ENCODE data around the gene TMEM109. TPM values are rescaled to one million over a fixed set of nuclear protein-coding genes. Genes with fewer than 3 reads are reported as not detected.
"Not testable (repeated sequence)": the region's sequence is repeated elsewhere in the genome, so short reads cannot be mapped to it uniquely, and the experiment has no call there.

The TMEM109 gene
- total RNA-seq, 3 donors from 2014 or later: 77.6 to 112 (median 77.7) TPM

DNA sequence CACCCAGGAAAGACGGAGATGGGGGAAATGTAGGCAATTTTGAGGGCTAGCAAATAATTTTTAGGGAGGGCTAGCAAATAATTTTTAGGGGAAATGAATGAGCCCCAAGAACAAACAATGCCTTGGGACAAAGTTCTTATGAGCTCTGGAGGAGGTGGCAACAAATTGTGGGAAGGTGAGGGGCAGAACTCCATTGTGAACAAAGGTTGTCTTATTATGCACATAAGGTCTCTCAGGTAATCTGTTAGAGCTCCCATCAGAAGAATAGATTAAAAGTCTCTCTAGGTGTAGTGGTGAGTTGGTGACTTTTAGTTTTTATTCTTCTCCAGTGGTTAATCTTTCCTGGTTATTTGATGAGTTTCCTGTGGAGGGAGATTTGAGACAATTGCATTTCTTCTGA lies 5.2 kb upstream of the TMEM109 start:
- TF ChIP-seq, protein P1, sequence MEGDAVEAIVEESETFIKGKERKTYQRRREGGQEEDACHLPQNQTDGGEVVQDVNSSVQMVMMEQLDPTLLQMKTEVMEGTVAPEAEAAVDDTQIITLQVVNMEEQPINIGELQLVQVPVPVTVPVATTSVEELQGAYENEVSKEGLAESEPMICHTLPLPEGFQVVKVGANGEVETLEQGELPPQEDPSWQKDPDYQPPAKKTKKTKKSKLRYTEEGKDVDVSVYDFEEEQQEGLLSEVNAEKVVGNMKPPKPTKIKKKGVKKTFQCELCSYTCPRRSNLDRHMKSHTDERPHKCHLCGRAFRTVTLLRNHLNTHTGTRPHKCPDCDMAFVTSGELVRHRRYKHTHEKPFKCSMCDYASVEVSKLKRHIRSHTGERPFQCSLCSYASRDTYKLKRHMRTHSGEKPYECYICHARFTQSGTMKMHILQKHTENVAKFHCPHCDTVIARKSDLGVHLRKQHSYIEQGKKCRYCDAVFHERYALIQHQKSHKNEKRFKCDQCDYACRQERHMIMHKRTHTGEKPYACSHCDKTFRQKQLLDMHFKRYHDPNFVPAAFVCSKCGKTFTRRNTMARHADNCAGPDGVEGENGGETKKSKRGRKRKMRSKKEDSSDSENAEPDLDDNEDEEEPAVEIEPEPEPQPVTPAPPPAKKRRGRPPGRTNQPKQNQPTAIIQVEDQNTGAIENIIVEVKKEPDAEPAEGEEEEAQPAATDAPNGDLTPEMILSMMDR (IDR thresholded peaks at IDR 0.05): no peak
- no peak for TF ChIP-seq POLR2A (IDR thresholded peaks at IDR 0.05)
- no peak for TF ChIP-seq POLR2AphosphoS5 (IDR thresholded peaks at IDR 0.05)
- no peak for DNase-seq (ENCODE audit: low spot score in 2 of 2)
- intact Hi-C loops (cut with DNase I; ENCODE audit: low total_unique reads): loop anchor here (10.0 kb wide), 1 partner anchor 74 kb away; no protein-coding TSS in a partner anchor
- no peak overlapping the region for H3K27ac ChIP-seq
- no peaks in the 10 kb centered on the region for H3K9me3 ChIP-seq
- H3K36me3 ChIP-seq: no peaks in the 10 kb centered on the region
- peaks cover 0 to 16% of the 10 kb centered on the region in 2 donors for H3K4me1 ChIP-seq
- H3K27me3 ChIP-seq: no peaks in the 10 kb centered on the region
- no peak overlapping the region for H3K4me3 ChIP-seq

DNA sequence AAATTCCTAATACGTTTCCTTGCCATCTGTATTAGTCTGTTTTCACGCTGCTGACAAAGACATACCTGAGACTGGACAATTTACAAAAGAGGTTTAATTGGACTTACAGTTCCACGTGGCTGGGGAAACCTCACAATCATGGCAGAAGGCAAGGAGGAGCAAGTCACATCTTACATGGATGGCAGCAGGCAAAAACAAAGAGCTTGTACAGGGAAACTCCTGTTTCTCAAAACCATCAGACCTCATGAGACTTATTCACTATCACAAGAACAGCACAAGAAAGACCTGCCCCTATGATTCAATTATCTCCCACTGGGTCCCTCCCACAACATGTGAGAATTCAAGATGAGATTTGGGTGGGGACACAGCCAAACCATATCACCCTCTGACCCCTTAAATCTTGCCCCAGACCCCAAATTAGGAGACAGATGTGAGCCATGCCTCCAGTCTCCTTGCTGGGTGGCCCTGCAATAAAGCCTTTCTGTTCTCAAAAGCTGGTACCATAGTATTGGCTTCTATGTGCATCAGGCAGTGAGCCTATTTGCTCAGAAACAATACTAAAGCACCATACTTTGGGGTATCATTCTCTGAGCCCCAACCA lies 4.2 kb upstream of the TMEM109 start:
- not testable (repeated sequence) for H3K27me3 ChIP-seq; H3K9me3 ChIP-seq; H3K4me3 ChIP-seq; DNase-seq (ENCODE audit: low spot score in 2 of 2); H3K4me1 ChIP-seq; H3K27ac ChIP-seq; H3K36me3 ChIP-seq
- intact Hi-C loops (cut with DNase I; ENCODE audit: low total_unique reads): loop anchor here (10.0 kb wide), 1 partner anchor 75 kb away; no protein-coding TSS in a partner anchor

DNA sequence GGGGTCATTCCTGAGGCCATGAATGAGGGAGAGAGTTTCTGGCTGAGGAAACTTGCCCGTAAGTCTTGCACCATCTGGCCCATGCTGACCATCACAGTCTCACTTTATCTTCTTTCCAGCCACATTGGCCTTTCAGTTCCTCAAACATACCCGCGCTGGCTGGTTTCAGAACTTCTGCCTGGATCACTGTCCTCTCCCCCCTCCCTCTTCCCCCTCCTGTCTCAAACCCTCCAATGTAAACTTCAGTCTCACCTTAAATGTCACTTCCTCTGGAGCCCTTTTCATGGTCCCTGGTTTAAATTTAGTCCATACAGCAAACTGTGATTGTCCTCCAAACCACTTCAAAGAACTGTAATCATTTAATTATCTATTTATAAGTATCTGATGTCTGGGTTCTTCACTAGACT lies 3.7 kb upstream of the TMEM109 start:
- no peak for DNase-seq (ENCODE audit: low spot score in 2 of 2)
- H3K27me3 ChIP-seq: no peaks in the 10 kb centered on the region

DNA sequence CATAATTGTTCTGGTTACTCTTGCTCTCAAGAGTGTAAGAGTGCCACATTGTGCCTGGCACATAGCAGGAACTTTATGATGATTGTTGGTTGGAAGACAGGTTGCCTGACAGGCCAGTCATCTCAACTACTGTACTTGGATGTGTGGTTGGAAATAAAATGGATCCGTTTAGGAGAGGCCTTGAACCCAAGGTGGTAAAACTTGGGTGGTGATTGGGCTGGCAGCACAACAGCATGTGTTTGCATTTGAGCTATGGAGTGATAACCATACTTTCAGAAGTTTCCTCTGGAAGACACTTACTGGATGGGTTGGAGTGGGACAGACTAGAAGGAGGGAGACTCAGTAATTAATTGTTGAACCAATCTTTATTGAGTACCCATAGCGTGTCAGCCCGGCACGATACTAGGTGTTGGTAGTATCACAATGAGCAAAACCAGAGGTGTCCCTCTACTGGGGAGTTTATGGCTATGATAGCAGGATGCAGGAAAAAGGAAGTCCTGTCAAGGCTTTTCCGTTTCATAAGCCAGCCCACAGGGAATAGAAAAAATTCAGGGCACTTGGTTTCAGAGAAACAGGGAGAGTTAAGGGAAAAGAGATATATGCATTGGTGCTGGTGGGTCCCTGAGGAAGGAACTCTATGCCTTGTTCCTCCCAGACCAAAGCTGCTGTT lies 3.1 kb upstream of the TMEM109 start:
- no peaks in the 10 kb centered on the region for H3K27me3 ChIP-seq
- TF ChIP-seq, protein P1 (IDR thresholded peaks at IDR 0.05): no peak
- DNase-seq (ENCODE audit: low spot score in 2 of 2): no peak
- H3K36me3 ChIP-seq: no peaks in the 10 kb centered on the region
- H3K4me3 ChIP-seq: no peak overlapping the region
- H3K9me3 ChIP-seq: no peaks in the 10 kb centered on the region
- intact Hi-C loops (cut with DNase I; ENCODE audit: low total_unique reads): no loop called here
- H3K27ac ChIP-seq: no peak overlapping the region
- H3K4me1 ChIP-seq: peaks cover 0 to 2% of the 10 kb centered on the region in 2 donors

More for the DNA sequence above, 3.7 kb upstream of the TMEM109 start:
- Histone ChIP-seq H3K36me3 (no peaks in the 10 kb centered on the region), H3K27ac (no peak overlapping the region), H3K9me3 (no peaks in the 10 kb centered on the region), H3K4me1 (peaks cover 0 to 2% of the 10 kb centered on the region in 2 donors), H3K4me3 (no peak overlapping the region)
- no peak for TF ChIP-seq POLR2A (IDR thresholded peaks at IDR 0.05)
- TF ChIP-seq, protein P1 (IDR thresholded peaks at IDR 0.05): no peak
- TF ChIP-seq POLR2AphosphoS5 (IDR thresholded peaks at IDR 0.05): no peak
- intact Hi-C loops (cut with DNase I; ENCODE audit: low total_unique reads): no loop called here

DNA sequence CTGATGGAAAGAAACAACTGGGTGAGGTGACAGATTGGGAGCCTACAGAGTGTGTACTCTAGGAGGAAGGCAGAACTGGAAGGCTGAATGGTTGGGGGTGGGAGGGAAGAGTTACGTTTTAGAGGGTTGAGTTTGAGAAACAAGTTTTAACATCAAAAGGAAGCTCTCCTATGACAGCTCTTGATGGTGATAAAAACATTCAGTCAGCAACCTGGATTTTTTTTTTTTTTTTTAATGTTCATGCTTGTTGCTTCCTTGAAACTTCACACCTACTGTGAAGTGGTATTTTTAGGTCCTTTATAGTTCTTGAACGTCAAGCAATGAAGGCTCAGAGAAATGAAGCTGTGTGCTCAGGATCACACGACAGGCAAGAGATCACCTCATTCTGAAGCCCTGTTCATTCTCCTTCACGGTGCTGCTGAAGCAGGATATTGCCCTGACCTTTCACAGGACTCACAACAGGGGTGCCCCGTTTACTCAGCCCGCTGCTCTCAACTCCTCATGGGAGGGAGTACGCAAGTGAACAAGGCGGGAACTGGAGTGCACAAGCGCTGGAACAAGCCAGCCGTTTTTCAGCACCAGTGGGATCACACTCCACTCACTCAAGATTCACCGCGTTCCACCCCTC lies 1.6 kb upstream of the TMEM109 start:
- intact Hi-C loops (cut with DNase I; ENCODE audit: low total_unique reads): no loop called here
- peak overlapping the region; percentile 94 to 95 for H3K27ac ChIP-seq
- TF ChIP-seq POLR2A (IDR thresholded peaks at IDR 0.05) (no peak), POLR2AphosphoS5 (IDR thresholded peaks at IDR 0.05) (no peak)
- TF ChIP-seq, protein P1 (IDR thresholded peaks at IDR 0.05): no peak

More for the DNA sequence above, 1.6 kb upstream of the TMEM109 start:
- Histone ChIP-seq H3K36me3 (no peaks in the 10 kb centered on the region), H3K4me3 (peak overlapping the region in 2 of 3 donors; percentile 13 to 74), H3K9me3 (no peaks in the 10 kb centered on the region), H3K4me1 (peaks cover 4% of the 10 kb centered on the region in 2 donors), H3K27me3 (no peaks in the 10 kb centered on the region)
- DNase-seq (ENCODE audit: low spot score in 2 of 2): no peak
